ENCODE measurements around the gene TADA2B.
A peak's percentile ranks its signal among the peaks of the same experiment; 100 is the strongest.

The TADA2B gene

DNA sequence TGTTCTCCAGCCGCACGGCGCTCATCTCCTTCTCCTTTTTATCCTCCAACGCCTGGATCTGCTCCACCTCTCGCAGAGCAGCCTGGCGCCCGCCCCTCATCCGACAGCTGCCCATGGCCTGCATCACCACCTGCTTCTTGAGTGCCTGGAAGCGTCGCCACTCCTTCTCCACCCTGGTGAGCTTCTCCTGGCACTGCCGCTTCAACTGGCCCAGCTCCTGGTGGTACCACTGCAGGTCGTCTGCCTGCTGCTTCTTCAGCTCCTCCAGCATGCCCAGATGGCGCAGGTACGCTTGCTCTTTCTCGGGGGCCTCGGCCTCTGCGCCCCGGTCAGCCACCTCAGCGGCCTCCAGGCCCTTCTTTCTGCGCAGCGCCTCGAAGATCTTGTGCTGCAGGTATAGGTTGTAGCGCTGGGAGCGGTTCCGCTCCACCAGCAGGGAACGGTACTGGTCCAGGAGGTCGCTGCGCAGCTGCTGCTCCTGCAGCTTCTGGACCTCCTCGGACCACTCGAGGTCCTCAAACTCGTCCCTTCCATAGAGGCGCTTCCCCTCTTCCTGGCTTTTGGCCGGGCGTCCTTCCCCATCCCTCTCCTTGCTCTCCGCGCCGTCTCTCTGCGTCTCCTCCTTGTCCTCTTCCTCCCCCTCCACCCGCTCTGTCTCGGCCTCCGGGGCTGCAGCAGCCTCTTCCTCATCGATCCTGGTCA is 1.2 kb upstream of the TADA2B start:
- DNase-seq (ENCODE audit: low read depth in 2 of 2): no peak
- peak overlapping the region; percentile 83 to 90 for H3K4me3 ChIP-seq (replicated peaks in 1 of 2; ENCODE audit: low read depth in 2 of 2, low read length in 2 of 2)
- TF ChIP-seq, protein P1, sequence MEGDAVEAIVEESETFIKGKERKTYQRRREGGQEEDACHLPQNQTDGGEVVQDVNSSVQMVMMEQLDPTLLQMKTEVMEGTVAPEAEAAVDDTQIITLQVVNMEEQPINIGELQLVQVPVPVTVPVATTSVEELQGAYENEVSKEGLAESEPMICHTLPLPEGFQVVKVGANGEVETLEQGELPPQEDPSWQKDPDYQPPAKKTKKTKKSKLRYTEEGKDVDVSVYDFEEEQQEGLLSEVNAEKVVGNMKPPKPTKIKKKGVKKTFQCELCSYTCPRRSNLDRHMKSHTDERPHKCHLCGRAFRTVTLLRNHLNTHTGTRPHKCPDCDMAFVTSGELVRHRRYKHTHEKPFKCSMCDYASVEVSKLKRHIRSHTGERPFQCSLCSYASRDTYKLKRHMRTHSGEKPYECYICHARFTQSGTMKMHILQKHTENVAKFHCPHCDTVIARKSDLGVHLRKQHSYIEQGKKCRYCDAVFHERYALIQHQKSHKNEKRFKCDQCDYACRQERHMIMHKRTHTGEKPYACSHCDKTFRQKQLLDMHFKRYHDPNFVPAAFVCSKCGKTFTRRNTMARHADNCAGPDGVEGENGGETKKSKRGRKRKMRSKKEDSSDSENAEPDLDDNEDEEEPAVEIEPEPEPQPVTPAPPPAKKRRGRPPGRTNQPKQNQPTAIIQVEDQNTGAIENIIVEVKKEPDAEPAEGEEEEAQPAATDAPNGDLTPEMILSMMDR (IDR thresholded peaks at IDR 0.05; ENCODE audit: low read depth, low read length): no peak

DNA sequence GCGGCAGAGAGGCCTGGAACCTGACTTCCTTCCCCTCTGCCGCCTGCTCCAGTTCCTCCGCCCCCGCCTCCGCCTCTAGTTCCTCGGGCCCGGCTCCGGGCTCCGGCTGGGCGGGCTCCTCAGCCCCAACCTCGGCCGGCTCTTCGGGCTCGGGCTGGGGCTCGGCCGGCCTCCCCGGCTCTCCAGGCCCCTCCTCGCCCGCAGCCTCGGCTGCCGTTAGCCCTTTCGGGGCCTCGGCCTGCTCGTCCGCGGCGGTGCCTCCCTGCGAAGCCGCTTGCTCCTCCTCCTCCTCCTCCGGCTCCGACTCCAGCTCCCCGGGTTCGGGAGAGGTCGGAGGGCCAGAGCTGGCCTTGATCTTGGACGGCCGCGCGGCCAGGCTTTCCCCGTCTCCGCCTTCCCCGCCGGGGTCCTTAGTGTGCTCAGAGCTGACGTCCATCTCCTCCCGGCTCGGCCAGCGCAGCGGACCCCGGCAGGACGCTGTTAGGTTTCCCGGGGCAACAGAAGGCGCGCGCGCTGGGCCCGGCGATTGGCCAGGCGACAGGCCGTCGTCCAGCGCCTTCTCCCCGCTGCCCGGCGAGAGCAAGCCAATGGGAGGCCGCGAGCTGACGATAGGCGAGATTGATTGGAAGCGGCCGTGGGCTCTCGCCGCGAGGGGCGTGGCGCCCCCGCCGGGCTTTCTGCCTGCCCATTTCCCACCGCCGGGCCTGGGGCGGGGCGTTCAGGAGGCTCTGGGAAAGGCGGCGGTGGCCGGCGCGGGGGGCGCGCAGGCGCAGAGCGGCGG is 479 bp upstream of the TADA2B start:
- DNase-seq (ENCODE audit: low read depth in 2 of 2): peak; percentile 98 to 99
- peak overlapping the region; percentile 83 to 90 for H3K4me3 ChIP-seq (replicated peaks in 1 of 2; ENCODE audit: low read depth in 2 of 2, low read length in 2 of 2)

DNA sequence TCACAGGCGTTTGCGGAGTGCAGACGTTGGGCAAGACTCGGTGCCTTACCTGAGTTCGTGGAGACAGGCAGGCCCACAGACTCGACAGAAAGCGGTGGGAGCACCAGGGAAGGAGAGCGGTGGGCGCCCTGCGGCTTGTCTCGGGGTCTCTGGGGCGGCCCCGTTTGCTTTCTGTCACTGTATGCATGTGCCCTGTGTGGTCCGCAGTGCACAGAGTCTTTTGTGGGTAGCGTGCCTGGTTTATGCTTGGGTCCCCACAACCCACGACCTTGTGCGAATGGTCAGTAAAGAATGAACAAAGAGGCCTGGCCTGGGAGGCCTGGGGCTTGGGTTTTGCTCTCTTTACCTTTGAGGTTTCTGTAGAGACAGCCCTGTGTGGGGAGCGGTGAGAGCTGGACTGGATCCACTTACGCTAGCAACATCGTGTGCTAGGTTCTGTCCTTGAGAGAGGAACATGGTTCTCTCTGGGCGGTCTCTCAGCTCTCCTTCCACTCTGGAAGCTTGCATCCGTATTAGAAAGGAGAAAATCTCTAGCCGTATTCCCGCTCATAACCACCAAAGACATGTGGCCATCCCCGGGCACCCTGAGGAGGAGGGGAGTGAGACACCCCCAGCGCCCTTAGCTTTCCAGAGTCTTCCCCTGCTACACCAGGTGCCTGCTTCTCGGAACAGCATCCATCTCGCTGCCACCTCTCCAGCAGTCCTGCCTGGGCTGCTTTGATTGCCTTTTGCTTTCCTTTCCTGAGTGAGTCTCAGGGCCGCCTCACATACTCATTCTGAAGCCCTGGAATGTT is 1.2 kb downstream of the TADA2B start:
- no peak for DNase-seq (ENCODE audit: low read depth in 2 of 2)
- TF ChIP-seq, protein P1 (IDR thresholded peaks at IDR 0.05; ENCODE audit: low read depth, low read length): no peak
- H3K4me3 ChIP-seq (replicated peaks in 1 of 2; ENCODE audit: low read depth in 2 of 2, low read length in 2 of 2): peak overlapping the region; percentile 85 to 86

More for the DNA sequence above, 479 bp upstream of the TADA2B start:
- TF ChIP-seq, protein P1 (IDR thresholded peaks at IDR 0.05; ENCODE audit: low read depth, low read length): no peak

DNA sequence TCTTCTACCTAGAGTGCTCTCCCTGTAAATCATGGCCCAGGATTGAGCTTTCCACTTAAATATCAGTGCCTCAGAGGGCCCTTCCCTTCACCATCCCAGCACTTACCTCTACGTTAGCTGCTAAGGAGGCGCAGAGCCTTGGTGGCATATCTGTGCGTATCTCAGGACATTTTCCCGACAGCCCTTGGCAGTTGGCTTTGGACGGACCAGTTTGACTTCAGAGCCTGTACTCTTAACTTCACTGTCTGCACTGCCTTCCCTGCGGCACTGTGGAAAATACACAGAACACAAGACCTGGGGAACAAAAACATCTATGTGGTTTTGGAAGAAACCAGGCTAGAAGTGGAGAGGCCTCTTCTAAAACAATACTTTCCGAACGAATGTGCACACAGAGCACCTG is 2.4 kb downstream of the TADA2B start:
- TF ChIP-seq, protein P1 (IDR thresholded peaks at IDR 0.05; ENCODE audit: low read depth, low read length): no peak
- no peak for DNase-seq (ENCODE audit: low read depth in 2 of 2)
- H3K4me3 ChIP-seq (replicated peaks in 1 of 2; ENCODE audit: low read depth in 2 of 2, low read length in 2 of 2): no peak overlapping the region

DNA sequence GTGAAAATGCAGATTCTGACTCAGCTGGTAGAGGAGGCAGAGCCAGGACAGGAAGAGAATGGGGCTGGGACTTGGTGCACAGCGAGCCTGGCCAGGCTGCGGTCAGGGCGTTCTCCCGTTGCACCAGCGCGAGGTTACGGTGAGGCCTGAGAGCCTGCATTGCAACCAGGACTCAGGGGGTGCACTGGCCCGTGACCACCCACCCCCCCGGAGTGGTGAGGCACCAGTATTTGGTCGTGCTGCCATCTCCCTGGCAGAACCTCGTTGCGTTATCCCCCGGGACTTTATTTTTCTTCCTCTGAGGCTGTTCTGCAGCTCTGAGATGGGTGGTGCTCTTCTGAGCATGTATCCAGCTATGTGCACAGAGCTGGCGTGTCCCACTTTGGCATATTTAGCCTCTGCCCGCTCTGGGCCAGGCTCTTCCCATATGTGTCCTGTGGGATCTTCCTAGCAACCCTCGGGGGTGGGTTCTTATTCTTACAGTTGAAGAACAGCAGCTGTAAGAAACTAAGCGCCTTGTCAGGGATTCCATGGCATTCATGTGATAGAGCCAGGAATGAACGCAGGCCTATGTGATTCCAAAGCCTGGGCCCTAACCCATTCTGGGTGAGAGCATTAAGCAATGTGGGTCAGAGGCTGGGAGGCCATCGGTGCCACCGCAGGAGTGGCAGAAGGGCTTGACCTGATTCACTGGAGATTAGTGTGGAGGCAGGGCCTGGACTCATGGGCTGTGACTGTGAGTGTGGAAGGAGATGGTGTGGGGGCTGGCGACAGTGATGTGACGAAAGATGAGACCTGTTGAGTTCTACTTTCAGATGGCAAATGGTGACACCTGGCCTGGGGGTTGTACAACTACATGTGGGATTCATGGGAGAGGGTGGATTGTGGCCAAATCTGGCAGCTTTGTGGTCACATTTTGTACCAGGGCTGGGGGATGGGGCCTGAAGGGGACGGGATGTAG is 3.1 kb downstream of the TADA2B start:
- TF ChIP-seq, protein P1 (IDR thresholded peaks at IDR 0.05; ENCODE audit: low read depth, low read length): no peak
- no peak for DNase-seq (ENCODE audit: low read depth in 2 of 2)
- no peak overlapping the region for H3K4me3 ChIP-seq (replicated peaks in 1 of 2; ENCODE audit: low read depth in 2 of 2, low read length in 2 of 2)

DNA sequence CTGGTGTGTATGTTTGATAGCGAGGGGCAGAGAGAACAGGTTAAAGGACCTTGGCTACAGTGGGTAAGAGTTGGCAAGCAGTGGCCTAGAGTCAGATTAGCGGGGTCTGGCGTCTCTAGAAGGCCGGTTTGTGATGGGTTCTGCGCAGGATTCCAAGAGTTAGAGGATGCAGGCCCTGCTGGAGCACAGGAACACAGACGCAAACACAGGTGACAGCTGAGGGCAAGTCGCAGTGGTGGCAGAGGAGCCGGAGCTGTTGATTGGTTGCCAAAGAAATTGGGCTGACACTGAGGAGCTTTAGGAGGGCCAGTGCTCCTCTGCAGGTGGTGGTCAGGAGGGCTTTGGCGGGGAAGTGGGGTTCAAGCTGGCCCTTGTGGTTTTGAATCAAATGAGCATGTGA is 3.8 kb downstream of the TADA2B start:
- H3K4me3 ChIP-seq (replicated peaks in 1 of 2; ENCODE audit: low read depth in 2 of 2, low read length in 2 of 2): no peak overlapping the region
- TF ChIP-seq, protein P1 (IDR thresholded peaks at IDR 0.05; ENCODE audit: low read depth, low read length): no peak
- DNase-seq (ENCODE audit: low read depth in 2 of 2): no peak
